Keratinocyte (primary cell): Measurements from ENCODE around the gene ACAD10. TPM values are rescaled to one million over a fixed set of nuclear protein-coding genes. Genes with fewer than 3 reads are reported as not detected.
A peak's percentile ranks its signal among the peaks of the same experiment; 100 is the strongest.

Experiments
- DNase-seq: peaks from one replicate; pipeline ENCODE4 v3.0.0-alpha.2; 2011; ENCODE audit warnings: low read depth, missing footprints, low spot score
- FAIRE-seq: peaks from 2 replicates; lab custom pipeline; 2011; peaks lifted over from hg19 to GRCh38; lab: Jason Lieb, UNC
- H2AFZ ChIP-seq: 2 replicates; pipeline ENCODE4 v1.6.0; 2012; ENCODE audit warnings: low read length, control low read depth, inconsistent platforms; ENCODE audit not compliant: control insufficient read depth
- H3K27ac ChIP-seq: 2 replicates; pipeline ENCODE4 v1.5.1; 2011; ENCODE audit warnings: low read length; ENCODE audit not compliant: control insufficient read depth, insufficient read depth
- H3K27me3 ChIP-seq: 3 replicates; pipeline ENCODE4 v1.6.0; 2011; ENCODE audit warnings: low read length; ENCODE audit not compliant: control insufficient read depth, insufficient read depth; ENCODE audit errors: extremely low read depth
- H3K36me3 ChIP-seq, 2 experiments: 2 replicates in 1 of 2; 3 replicates in 1 of 2; pipeline ENCODE4 v1.5.1; 2011; ENCODE audit warnings: low read length in 2 of 2, mild to moderate bottlenecking in 1 of 2; ENCODE audit not compliant: control insufficient read depth in 2 of 2, insufficient read depth in 2 of 2; ENCODE audit errors: extremely low read depth in 1 of 2
- H3K4me1 ChIP-seq: 3 replicates; pipeline ENCODE4 v1.5.1; 2011; ENCODE audit warnings: low read length; ENCODE audit not compliant: control insufficient read depth, insufficient read depth; ENCODE audit errors: extremely low read depth
- H3K4me2 ChIP-seq: 3 replicates; pipeline ENCODE4 v1.6.0; 2011; ENCODE audit warnings: low read depth, low read length; ENCODE audit not compliant: control insufficient read depth, insufficient read depth; ENCODE audit errors: extremely low read depth
- H3K4me3 ChIP-seq, 3 experiments: fragments of 200-600 bp in 1 of 3; sonication (generic) in 1 of 3; 2 replicates in 2 of 3; 3 replicates in 1 of 3; pipeline ENCODE4 v1.5.1; 2011 to 2016; ENCODE audit warnings: low read length in 3 of 3, mild to moderate bottlenecking in 3 of 3, control low read depth in 2 of 3, inconsistent platforms in 1 of 3, low read depth in 1 of 3, mixed read lengths in 1 of 3, mixed run types in 1 of 3, moderate library complexity in 1 of 3; ENCODE audit not compliant: control insufficient read depth in 2 of 3, insufficient read depth in 2 of 3; ENCODE audit errors: extremely low read depth in 1 of 3
- H3K79me2 ChIP-seq: 2 replicates; pipeline ENCODE4 v1.6.0; 2012; ENCODE audit warnings: low read length; ENCODE audit not compliant: control insufficient read depth, insufficient read depth
- H3K9ac ChIP-seq: 3 replicates; pipeline ENCODE4 v1.6.0; 2011; ENCODE audit warnings: low read length; ENCODE audit not compliant: control insufficient read depth, insufficient read depth; ENCODE audit errors: extremely low read depth
- H3K9me1 ChIP-seq: 3 replicates; pipeline ENCODE4 v1.6.0; 2011; ENCODE audit warnings: low read length; ENCODE audit not compliant: control insufficient read depth, insufficient read depth; ENCODE audit errors: extremely low read depth
- H3K9me3 ChIP-seq: 2 replicates; pipeline ENCODE4 v1.5.1; 2012; ENCODE audit warnings: low read depth, low read length; ENCODE audit not compliant: control insufficient read depth
- H4K20me1 ChIP-seq: 3 replicates; pipeline ENCODE4 v1.6.0; 2011; ENCODE audit warnings: low read length; ENCODE audit not compliant: control insufficient read depth, insufficient read depth; ENCODE audit errors: extremely low read depth
- CTCF ChIP-seq, 3 experiments: IDR thresholded peaks in 1 of 3; conservative IDR thresholded peaks in 1 of 3; optimal IDR thresholded peaks in 1 of 3; 2 replicates in 2 of 3; 3 replicates in 1 of 3; pipeline versions ENCODE3 to v1.5.1; 2011; ENCODE audit warnings: low read length in 3 of 3, mild to moderate bottlenecking in 3 of 3, moderate library complexity in 2 of 3, control low read depth in 1 of 3, inconsistent platforms in 1 of 3; ENCODE audit not compliant: insufficient read depth in 2 of 3; ENCODE audit errors: extremely low read depth in 1 of 3
- EZH2 ChIP-seq: IDR thresholded peaks from one replicate; pipeline ENCODE4 v1.6.1; 2012; ENCODE audit warnings: inconsistent platforms, mild to moderate bottlenecking, low read length, moderate library complexity
- dilution Hi-C: fragments of 300-500 bp; cut with MboI; formaldehyde crosslinking; loops from one replicate; pipeline ENCODE4 v1.7.0; 2020; ENCODE audit warnings: low sequenced_read_pairs; ENCODE audit not compliant: extremely low pct_ligation_motif_present
- polyA plus RNA-seq, 5 experiments: library from polyadenylated mRNA; depleted of rRNA in 3 of 5; stranded (reverse) in 3 of 5; stranded (forward) in 1 of 5; unstranded in 1 of 5; fragments of >200 nt; gene quantifications; 1 replicate in 1 of 5; 2 replicates in 3 of 5; 3 replicates in 1 of 5; pipeline versions ENCODE4 v1.2.1 to v1.2.3, GENCODE V29; 2011 to 2012; ENCODE audit warnings: missing spikeins in 2 of 5, low read depth in 1 of 5, low replicate concordance in 1 of 5

ACAD10 gene
- polyA plus RNA-seq, 1 donor (not counting 4 experiments of a cell fraction or from before 2014, with no cell fraction given), result 13.2 TPM

- FAIRE-seq (no peak), DNase-seq (no peak)
- TF ChIP-seq CTCF (optimal IDR thresholded peaks at IDR 0.05 in 1 of 3, IDR thresholded peaks at IDR 0.05 in 1 of 3, conservative IDR thresholded peaks at IDR 0.05 in 1 of 3; ENCODE audit: extremely low read depth in 1 of 3, insufficient read depth in 2 of 3, low read length in 3 of 3) (no peak), EZH2 (no peak)
- Histone ChIP-seq H3K9ac (no peak overlapping the region), H3K27me3 (no peaks in the 10 kb centered on the region), H3K79me2 (no peaks in the 10 kb centered on the region), H3K36me3 (no peaks in the 10 kb centered on the region), H3K4me2 (peak overlapping the region; percentile 61), H2AFZ (no peak overlapping the region), H3K27ac (no peak overlapping the region), H3K9me1 (no peaks in the 10 kb centered on the region), H3K4me1 (peaks cover 11% of the 10 kb centered on the region), H3K9me3 (no peaks in the 10 kb centered on the region), H3K4me3 (no peak overlapping the region), H4K20me1 (no peaks in the 10 kb centered on the region)
- dilution Hi-C loops, result no loop called here
Observed at GRCh38 chr12:111768159-111768895, 82.5 kb downstream of the ACAD10 start.

DNA sequence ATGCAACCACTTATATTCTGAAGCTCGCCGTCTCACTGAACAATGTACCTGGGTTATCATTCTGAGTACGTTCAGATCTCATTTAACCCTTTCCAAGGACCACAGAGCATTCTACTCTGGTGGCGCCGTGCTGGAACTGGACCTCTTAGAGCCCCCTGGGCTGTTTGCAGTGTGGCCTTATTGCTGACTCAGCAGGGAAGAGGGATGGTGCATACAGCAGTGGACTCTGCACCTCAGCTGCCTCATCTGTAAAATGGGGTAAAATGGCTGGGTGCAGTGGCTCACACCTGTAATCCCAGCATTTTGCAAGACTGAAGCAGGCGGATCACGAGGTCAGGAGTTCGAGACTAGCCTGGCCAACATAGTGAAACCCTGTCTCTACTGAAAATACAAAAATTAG lies 83.7 kb downstream of the ACAD10 start:
- TF ChIP-seq EZH2 (no peak), CTCF (optimal IDR thresholded peaks at IDR 0.05 in 1 of 3, IDR thresholded peaks at IDR 0.05 in 1 of 3, conservative IDR thresholded peaks at IDR 0.05 in 1 of 3; ENCODE audit: extremely low read depth in 1 of 3, insufficient read depth in 2 of 3, low read length in 3 of 3) (no peak)
- Histone ChIP-seq H4K20me1 (no peaks in the 10 kb centered on the region), H3K9ac (no peak overlapping the region), H3K27ac (no peak overlapping the region), H3K9me1 (no peaks in the 10 kb centered on the region), H3K4me2 (no peak overlapping the region), H3K36me3 (no peaks in the 10 kb centered on the region), H3K4me1 (peaks cover 20% of the 10 kb centered on the region), H2AFZ (no peak overlapping the region), H3K9me3 (no peaks in the 10 kb centered on the region), H3K79me2 (no peaks in the 10 kb centered on the region), H3K4me3 (no peak overlapping the region), H3K27me3 (no peaks in the 10 kb centered on the region)
- dilution Hi-C loops, result no loop called here
- FAIRE-seq, result no peak
- no peak for DNase-seq
